ENCODE results near the gene TAPBP. TPM values are rescaled to one million over a fixed set of nuclear protein-coding genes. Genes with fewer than 3 reads are reported as not detected.

TAPBP gene
- total RNA-seq, 2 donors from 2014 or later = 204 to 235 TPM

DNA sequence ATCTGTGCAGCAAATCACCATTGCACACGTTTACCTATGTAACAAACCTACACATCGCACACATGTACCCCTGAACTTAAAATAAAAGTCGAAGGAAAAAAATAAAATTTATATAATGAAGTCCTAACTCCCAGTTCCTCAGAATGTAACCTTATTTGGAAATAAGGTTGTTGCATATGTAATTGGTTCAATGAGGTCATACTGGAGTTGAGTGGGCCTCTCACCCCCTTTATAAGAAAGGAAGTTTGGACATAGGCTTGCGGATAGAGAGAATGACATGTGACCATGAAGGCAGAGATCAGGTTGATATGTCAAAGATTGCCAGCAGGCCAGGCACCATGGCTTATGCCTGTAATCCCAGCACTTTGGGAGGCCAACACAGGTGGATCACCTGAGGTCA, 19.8 kb upstream of the TAPBP start:
- DNase-seq = no peak
- Histone ChIP-seq H3K27ac (no peak overlapping the region), H3K36me3 (no peaks in the 10 kb centered on the region), H3K27me3 (no peaks in the 10 kb centered on the region), H3K4me1 (no peaks in the 10 kb centered on the region), H3K9me3 (no peaks in the 10 kb centered on the region), H3K4me3 (no peak overlapping the region), H3K9ac (ENCODE audit: low read depth in 2 of 2, low read length in 2 of 2) (no peak overlapping the region)
- intact Hi-C loops (cut with DNase I) = no loop called here
- TF ChIP-seq, protein P1, sequence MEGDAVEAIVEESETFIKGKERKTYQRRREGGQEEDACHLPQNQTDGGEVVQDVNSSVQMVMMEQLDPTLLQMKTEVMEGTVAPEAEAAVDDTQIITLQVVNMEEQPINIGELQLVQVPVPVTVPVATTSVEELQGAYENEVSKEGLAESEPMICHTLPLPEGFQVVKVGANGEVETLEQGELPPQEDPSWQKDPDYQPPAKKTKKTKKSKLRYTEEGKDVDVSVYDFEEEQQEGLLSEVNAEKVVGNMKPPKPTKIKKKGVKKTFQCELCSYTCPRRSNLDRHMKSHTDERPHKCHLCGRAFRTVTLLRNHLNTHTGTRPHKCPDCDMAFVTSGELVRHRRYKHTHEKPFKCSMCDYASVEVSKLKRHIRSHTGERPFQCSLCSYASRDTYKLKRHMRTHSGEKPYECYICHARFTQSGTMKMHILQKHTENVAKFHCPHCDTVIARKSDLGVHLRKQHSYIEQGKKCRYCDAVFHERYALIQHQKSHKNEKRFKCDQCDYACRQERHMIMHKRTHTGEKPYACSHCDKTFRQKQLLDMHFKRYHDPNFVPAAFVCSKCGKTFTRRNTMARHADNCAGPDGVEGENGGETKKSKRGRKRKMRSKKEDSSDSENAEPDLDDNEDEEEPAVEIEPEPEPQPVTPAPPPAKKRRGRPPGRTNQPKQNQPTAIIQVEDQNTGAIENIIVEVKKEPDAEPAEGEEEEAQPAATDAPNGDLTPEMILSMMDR (IDR thresholded peaks at IDR 0.05) = no peak

DNA sequence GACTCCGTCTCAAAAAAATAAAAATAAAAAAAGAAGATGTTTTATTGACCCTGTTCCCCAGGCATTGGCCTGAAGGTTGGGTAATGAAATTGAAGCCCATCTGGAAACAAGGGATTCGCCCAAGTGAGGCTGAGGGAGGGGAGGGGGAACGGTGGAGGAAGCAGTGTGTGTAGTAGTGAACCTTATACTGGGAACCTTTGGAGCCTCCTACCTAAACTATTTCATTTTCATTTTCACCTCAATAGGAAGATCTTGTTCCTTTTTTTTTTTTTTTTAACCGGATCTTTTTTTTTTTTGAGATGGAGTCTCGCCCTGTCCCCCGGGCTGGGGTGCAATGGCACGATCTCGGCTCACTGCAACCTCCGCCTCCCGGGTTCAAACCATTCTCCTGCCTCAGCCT, 16.9 kb upstream of the TAPBP start:
- intact Hi-C loops (cut with DNase I) = no loop called here
- Histone ChIP-seq H3K9ac (ENCODE audit: low read depth in 2 of 2, low read length in 2 of 2) (no peak overlapping the region), H3K9me3 (no peaks in the 10 kb centered on the region), H3K27me3 (no peaks in the 10 kb centered on the region), H3K36me3 (no peaks in the 10 kb centered on the region), H3K4me1 (no peaks in the 10 kb centered on the region), H3K27ac (no peak overlapping the region), H3K4me3 (no peak overlapping the region)
- no peak for DNase-seq
- TF ChIP-seq, protein P1 (IDR thresholded peaks at IDR 0.05) = no peak

DNA sequence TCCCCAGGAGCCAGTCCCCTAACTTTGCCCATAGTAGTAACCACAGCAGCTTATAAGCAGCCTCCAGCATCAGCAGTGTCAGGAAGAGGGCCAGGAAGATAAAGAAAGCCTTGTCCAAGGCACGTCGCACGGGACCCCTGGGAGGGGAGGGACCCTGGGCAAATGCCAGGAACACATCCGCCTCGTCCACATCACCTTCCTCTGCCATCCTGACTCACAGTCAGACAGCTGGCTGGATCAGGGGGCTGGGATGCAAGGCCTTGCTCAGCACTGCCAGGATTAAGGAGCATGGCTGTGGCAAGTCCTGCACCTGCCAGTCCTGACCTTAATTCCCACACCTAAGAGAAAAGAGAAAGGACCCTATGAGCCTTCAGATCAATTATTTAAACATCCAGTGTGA, 15.2 kb upstream of the TAPBP start:
- DNase-seq = no peak
- Histone ChIP-seq H3K9ac (ENCODE audit: low read depth in 2 of 2, low read length in 2 of 2) (no peak overlapping the region), H3K27ac (no peak overlapping the region), H3K4me1 (peaks cover under 1% of the 10 kb centered on the region), H3K9me3 (no peaks in the 10 kb centered on the region), H3K4me3 (no peak overlapping the region), H3K27me3 (no peaks in the 10 kb centered on the region), H3K36me3 (no peaks in the 10 kb centered on the region)
- TF ChIP-seq, protein P1 (IDR thresholded peaks at IDR 0.05) = no peak
- intact Hi-C loops (cut with DNase I) = no loop called here

DNA sequence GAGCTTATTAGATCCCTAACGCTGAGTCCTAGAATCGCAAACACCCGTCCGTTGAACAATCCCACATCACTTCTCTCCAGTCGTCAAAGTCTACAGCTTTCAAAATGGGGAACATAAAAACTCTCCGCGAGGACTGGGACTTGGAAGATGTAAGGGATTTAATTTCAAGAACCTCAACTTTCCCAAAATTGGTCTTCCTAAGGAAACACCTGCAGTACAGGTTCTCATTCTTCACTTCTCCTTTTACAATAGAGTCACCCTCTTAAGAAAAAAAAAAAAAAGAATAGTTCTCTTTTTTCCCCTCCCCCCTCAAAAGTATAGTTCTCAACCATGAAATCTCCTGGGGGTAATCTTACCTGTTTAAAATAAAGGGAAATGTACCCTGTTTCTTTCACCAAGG, 10.2 kb upstream of the TAPBP start:
- H3K4me1 ChIP-seq = peaks cover 10% of the 10 kb centered on the region
- peak overlapping the region; percentile 62 for H3K4me3 ChIP-seq
- peaks cover 9% of the 10 kb centered on the region for H3K36me3 ChIP-seq
- intact Hi-C loops (cut with DNase I) = no loop called here
- peak overlapping the region in 1 of 2 donors; percentile 92 for H3K9ac ChIP-seq (ENCODE audit: low read depth in 2 of 2, low read length in 2 of 2)
- no peak for DNase-seq
- TF ChIP-seq, protein P1 (IDR thresholded peaks at IDR 0.05) = no peak
- H3K27ac ChIP-seq = peak overlapping the region; percentile 92
- H3K27me3 ChIP-seq = no peaks in the 10 kb centered on the region
- no peaks in the 10 kb centered on the region for H3K9me3 ChIP-seq

DNA sequence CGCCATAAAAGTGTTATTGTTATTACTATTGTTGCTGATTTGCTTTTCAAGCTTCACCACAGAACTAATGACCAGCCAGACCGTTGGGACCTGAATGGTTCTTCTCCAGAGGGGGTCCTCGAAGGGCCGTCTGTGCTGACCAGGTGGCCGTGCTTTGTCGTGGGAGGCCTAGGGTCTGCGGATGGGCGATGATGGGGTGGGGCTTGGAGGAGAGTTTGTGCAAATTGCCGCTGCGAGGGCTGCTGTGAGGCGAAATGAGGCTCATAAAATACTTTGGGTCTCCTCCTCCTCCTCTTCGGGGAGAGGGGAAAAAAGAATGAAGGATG, 9.7 kb upstream of the TAPBP start:
- H3K9me3 ChIP-seq = no peaks in the 10 kb centered on the region
- H3K36me3 ChIP-seq = peaks cover 9% of the 10 kb centered on the region
- DNase-seq = no peak
- peak overlapping the region; percentile 62 for H3K4me3 ChIP-seq
- H3K27me3 ChIP-seq = no peaks in the 10 kb centered on the region
- peak overlapping the region; percentile 72 to 92 for H3K9ac ChIP-seq (ENCODE audit: low read depth in 2 of 2, low read length in 2 of 2)
- H3K27ac ChIP-seq = peak overlapping the region; percentile 92
- peaks cover 15% of the 10 kb centered on the region for H3K4me1 ChIP-seq
- TF ChIP-seq, protein P1 (IDR thresholded peaks at IDR 0.05) = no peak
- intact Hi-C loops (cut with DNase I) = no loop called here

DNA sequence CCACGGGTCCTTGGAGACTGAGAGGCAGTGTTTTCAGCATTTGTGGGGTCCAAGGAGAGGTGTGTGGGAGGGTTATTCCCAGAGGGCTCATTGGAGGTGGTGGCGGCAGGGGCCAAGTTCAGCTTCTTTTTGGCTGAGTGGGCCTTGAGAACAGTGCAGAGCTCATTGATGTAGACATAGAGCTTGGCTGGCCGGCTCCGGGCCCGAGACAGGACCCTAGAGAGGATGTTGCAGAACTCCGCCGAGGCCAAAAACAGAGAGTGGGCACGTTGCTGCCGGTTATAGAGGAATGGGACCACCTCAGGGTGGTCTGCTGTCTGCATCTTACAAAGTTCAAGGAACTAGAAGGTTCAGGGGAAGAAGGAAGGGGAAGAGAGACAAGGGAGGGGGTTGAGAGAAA, 7.3 kb upstream of the TAPBP start:
- Histone ChIP-seq H3K4me3 (no peak overlapping the region), H3K9me3 (no peaks in the 10 kb centered on the region), H3K9ac (ENCODE audit: low read depth in 2 of 2, low read length in 2 of 2) (no peak overlapping the region), H3K36me3 (peaks cover 9% of the 10 kb centered on the region), H3K4me1 (peaks cover 23% of the 10 kb centered on the region), H3K27me3 (no peaks in the 10 kb centered on the region), H3K27ac (no peak overlapping the region)
- TF ChIP-seq, protein P1 (IDR thresholded peaks at IDR 0.05) = no peak
- DNase-seq = no peak
- intact Hi-C loops (cut with DNase I) = no loop called here
